COR-L47 (cell line): ENCODE results near the gene SLC38A8.

Experiments
- DNase-seq: peaks from one replicate; lab custom pipeline; 2025; lab: John Stamatoyannopoulos, UW

SLC38A8 gene

GRCh38 chr16:83969771-83970429 is 72.7 kb downstream of the SLC38A8 start:
- DNase-seq: peak; percentile 65

DNA sequence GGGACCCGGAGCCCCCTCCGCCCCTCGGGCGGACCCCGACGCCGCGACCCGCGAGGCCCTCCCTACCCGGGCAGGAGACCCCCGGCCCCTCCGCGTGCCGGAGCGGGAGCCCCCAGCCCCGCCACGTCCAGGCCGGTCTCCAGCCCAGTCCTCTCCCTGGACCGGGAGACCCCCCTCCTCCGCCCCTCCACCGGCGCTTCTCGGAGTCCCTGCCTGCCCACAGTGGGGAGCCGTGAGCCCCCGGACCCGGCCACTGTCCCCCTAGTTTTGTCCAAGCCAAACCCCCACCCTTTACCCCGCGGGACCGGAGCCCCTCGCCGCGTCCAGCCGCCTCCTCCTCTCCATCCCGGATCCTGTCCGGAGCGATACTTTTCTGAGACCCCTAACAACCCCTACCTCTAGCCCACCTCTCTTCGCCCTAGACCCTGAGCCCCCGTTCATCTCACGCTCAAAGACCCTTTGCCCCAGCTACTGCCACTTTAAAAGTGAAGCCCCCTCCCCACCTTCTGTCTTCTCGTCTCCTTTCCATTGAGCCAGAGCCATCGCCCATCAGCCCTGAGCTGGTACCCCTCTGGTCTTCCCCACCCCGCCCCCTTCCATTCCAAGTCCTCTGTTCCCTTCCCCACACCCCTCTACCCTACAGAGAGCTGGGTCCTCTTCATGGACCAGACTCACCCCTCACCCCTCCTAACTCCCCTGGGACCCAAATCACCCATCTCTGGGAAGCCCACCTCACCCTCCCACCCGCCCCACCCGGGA is 73.5 kb downstream of the SLC38A8 start:
- DNase-seq: no peak

DNA sequence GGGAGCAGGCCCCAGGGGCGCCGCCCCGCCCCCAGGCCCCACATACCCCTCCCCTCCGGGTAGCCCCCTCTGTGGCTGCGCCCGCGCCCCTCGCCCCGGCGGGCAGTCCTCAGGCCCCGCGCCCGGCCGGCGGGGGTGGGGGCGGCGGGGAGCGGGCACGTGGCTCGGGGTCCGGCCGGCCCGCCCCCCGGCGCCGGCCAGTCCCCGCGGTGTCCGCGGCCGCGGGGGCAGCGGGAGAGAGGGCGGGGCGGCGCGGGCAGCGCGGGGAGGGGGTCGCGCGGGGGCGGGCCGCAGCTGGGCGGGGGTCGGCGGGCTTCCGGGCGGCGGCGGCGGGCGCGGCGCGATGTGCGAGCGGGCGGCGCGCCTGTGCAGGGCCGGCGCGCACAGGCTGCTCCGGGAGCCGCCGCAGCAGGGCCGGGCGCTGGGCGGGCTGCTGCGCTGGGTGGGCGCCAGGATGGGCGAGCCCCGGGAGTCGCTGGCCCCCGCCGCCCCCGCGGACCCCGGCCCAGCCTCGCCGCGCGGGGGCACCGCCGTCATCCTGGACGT is 74.2 kb downstream of the SLC38A8 start:
- peak; percentile 52 for DNase-seq

- peak; percentile 52 for DNase-seq
Observed at GRCh38 chr16:83967838-83968305, 74.7 kb downstream of the SLC38A8 start, which contains the start of gene NECAB2. Gene NECAB2, plus strand, starts transcription at chr16:83968244. Its CDS starts 405 bp downstream, at chr16:83968649.

DNA sequence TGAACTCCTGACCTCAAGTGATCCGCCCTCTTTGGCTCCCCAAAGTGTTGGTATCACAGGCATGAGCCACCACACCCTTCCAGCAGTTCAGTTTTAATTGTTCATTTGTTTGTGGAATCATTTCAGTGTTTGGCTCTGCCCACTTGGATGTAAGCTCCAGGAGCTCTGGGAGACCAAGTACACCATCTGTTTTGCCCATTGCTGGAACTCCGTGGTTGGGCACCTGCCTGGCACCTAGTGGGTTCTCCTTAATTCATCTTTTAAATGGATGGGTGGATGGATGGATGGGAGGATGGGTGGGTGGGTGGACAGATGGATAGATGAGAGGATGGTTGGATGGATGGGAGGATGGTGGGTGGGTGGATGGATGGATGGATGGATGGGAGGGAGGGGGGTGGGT is 75.5 kb downstream of the SLC38A8 start:
- DNase-seq: no peak

DNA sequence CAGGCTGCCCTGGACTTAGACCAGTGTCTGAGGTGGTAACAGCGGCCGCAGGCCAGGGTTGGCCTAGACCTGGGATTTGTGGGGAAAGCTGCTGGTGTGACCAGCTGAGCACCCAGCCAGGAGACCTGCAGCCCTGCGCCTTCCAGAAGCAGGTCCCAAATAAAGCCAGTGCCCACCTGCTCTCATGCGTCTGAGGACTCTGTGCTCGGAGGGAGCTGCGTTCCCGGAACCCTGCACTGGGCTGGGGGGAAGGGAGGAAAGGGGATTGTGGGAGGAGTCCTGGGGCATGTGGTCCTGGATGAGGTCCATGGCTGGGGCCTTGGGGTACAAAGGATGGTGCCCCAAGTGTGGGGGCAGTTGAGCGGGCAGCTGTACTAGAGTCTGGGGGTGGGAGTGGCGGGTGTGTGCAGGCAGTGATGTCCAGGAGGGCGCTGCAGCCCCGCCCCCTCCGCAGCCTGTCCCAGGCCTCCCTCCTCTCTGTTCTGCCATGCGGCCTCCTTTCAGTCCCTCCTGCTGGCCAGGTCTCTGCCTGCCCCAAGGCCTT is 76.4 kb downstream of the SLC38A8 start:
- DNase-seq: no peak

DNA sequence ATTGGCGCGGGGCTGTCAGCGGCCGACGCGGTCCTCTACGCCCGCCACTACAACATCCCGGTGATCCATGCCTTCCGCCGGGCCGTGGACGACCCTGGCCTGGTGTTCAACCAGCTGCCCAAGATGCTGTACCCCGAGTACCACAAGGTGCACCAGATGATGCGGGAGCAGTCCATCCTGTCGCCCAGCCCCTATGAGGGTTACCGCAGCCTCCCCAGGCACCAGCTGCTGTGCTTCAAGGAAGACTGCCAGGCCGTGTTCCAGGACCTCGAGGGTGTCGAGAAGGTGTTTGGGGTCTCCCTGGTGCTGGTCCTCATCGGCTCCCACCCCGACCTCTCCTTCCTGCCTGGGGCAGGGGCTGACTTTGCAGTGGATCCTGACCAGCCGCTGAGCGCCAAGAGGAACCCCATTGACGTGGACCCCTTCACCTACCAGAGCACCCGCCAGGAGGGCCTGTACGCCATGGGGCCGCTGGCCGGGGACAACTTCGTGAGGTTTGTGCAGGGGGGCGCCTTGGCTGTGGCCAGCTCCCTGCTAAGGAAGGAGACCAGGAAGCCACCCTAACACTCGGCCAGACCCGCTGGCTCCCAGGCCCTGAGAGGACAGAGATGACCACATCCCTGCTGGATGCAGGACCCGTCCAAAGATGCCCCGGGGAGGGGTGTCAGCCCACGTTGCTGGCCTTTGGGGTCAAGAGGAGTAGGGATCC is 77.0 kb downstream of the SLC38A8 start:
- DNase-seq: no peak

- DNase-seq: no peak
Observed at GRCh38 chr16:83964684-83965443, 77.7 kb downstream of the SLC38A8 start.

GRCh38 chr16:83963277-83964119 is 79.1 kb downstream of the SLC38A8 start:
- no peak for DNase-seq

- no peak for DNase-seq
Observed at GRCh38 chr16:83961591-83961990, 81.0 kb downstream of the SLC38A8 start.

- no peak for DNase-seq
Observed at GRCh38 chr16:83960521-83961249, 81.9 kb downstream of the SLC38A8 start.
